NT2/D1 (cell line): Measurements from ENCODE around the gene CREB3.

Experiments
- SUZ12 ChIP-seq: IDR thresholded peaks from 2 replicates; pipeline ENCODE4 v1.6.1; 2011; ENCODE audit not compliant: insufficient read length, insufficient read depth; ENCODE audit errors: extremely low read depth
- YY1 ChIP-seq: IDR thresholded peaks from 2 replicates; pipeline ENCODE4 v1.6.1; 2011; ENCODE audit not compliant: insufficient read length, insufficient read depth
- ZNF274 ChIP-seq: IDR thresholded peaks from 2 replicates; pipeline ENCODE4 v1.6.1; 2011; ENCODE audit warnings: mild to moderate bottlenecking, low read depth, low read length

DNA sequence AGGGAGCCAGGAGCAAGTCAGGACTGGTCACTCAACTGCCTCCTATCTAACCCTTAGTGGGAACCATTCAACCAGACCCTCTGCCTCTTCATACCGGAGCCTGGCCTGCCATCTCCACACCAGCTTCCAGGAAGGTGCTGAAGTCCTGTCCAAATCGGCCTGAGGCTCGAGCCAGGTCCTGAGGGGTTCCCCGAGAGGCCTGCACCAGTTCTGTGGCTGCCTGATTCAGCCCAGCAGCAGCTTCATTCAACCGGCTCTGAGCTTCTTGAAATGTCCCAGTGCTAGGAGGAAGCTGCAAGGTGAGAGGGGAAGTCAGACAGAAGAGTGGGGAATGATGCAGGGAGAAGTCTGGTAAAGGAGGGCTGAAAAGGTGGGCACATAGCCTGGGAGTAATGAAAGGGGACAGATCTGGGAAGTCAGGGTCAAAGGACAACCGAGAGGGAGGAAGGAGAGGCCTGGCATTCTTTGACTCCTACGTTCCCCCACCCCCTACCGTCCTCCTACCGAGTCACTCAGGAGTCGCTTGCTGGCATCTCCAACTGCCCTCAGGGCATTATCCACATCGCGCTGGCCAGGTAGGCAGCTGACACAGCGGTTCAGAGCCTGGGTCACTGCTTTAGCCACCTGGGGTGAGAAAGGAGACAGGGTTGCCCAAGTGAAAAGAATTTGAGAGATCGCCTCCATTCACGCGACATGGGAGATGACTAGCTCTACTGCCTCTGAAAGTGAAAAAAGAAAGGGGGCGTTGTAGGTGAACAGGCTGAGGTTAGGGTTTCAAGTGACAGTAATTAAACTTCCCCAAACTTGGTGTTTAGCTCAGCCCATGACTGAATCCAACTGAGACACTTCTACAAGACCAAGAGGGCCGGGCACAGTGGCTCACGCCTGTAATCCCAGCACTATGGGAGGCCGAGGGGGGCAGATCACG is 20.7 kb upstream of the CREB3 start:
- no peak for TF ChIP-seq YY1
- no peak for TF ChIP-seq SUZ12
- TF ChIP-seq ZNF274 = no peak
